Mesenchymal stem cell (in vitro differentiated cells and primary cell): ENCODE data around the gene ZFAND6.

Source experiments
- DNase-seq: peaks from one replicate; pipeline ENCODE4 v3.0.0-alpha.2; 2013
- H2AFZ ChIP-seq: one replicate; pipeline ENCODE4 v1.6.1; 2013; ENCODE audit warnings: low read depth, mild to moderate bottlenecking, control low read depth, inconsistent platforms, low read length, moderate library complexity
- H2AK5ac ChIP-seq: 2 replicates; pipeline ENCODE4 v1.6.1; 2013; ENCODE audit warnings: low read length, moderate library complexity, mild to moderate bottlenecking, inconsistent platforms; ENCODE audit not compliant: severe bottlenecking
- H2BK120ac ChIP-seq: one replicate; pipeline ENCODE4 v1.6.1; 2013; ENCODE audit warnings: low read depth, mild to moderate bottlenecking, inconsistent platforms, low read length, moderate library complexity
- H2BK12ac ChIP-seq, 2 experiments: one replicate each; pipeline ENCODE4 v1.6.1; 2013; ENCODE audit warnings: inconsistent platforms in 2 of 2, low read length in 2 of 2, mild to moderate bottlenecking in 2 of 2, moderate library complexity in 2 of 2, control low read depth in 1 of 2
- H2BK15ac ChIP-seq: one replicate; pipeline ENCODE4 v1.6.1; 2013; ENCODE audit warnings: mild to moderate bottlenecking, low read depth, inconsistent platforms; ENCODE audit not compliant: poor library complexity, severe bottlenecking
- H2BK5ac ChIP-seq: 2 replicates; pipeline ENCODE4 v1.6.1; 2013; ENCODE audit warnings: low read depth, mild to moderate bottlenecking, low read length, control low read depth, inconsistent platforms; ENCODE audit not compliant: poor library complexity, severe bottlenecking
- H3K14ac ChIP-seq, 2 experiments: one replicate each; pipeline ENCODE4 v1.6.1; 2013; ENCODE audit warnings: inconsistent platforms in 2 of 2, low read length in 2 of 2, control low read depth in 1 of 2, mild to moderate bottlenecking in 1 of 2, moderate library complexity in 1 of 2
- H3K18ac ChIP-seq, 2 experiments: one replicate each; pipeline ENCODE4 v1.6.1; 2013; ENCODE audit warnings: inconsistent platforms in 2 of 2, low read length in 2 of 2, control low read depth in 1 of 2, low read depth in 1 of 2, mild to moderate bottlenecking in 1 of 2
- H3K23ac ChIP-seq, 2 experiments: one replicate each; pipeline ENCODE4 v1.6.1; 2013; ENCODE audit warnings: inconsistent platforms in 2 of 2, low read length in 2 of 2, mild to moderate bottlenecking in 2 of 2, moderate library complexity in 2 of 2, control low read depth in 1 of 2
- H3K27ac ChIP-seq: 2 replicates; pipeline ENCODE4 v1.5.1; 2013; ENCODE audit warnings: mild to moderate bottlenecking, moderate library complexity, low read length, control low read depth, inconsistent platforms; ENCODE audit not compliant: poor library complexity, severe bottlenecking
- H3K27me3 ChIP-seq, 2 experiments: 2 replicates each; pipeline versions ENCODE4 v1.6.1 to v1.7.0; 2013; ENCODE audit warnings: low read length in 2 of 2, mild to moderate bottlenecking in 2 of 2, moderate library complexity in 2 of 2, control low read depth in 1 of 2, inconsistent platforms in 1 of 2; ENCODE audit not compliant: control insufficient read depth in 1 of 2, insufficient read depth in 1 of 2
- H3K36me3 ChIP-seq, 2 experiments: 2 replicates each; pipeline versions ENCODE4 v1.6.1 to v1.7.0; 2013; ENCODE audit warnings: low read length in 2 of 2, control low read depth in 1 of 2, inconsistent platforms in 1 of 2, low read depth in 1 of 2, mild to moderate bottlenecking in 1 of 2; ENCODE audit not compliant: insufficient read depth in 2 of 2, control insufficient read depth in 1 of 2
- H3K4ac ChIP-seq, 2 experiments: one replicate each; pipeline ENCODE4 v1.6.1; 2013; ENCODE audit warnings: inconsistent platforms in 2 of 2, low read length in 2 of 2, mild to moderate bottlenecking in 2 of 2, moderate library complexity in 2 of 2, control low read depth in 1 of 2, low read depth in 1 of 2
- H3K4me1 ChIP-seq: 2 replicates; pipeline ENCODE4 v1.6.1; 2013; ENCODE audit warnings: low read depth, low read length, control low read depth; ENCODE audit not compliant: control insufficient read depth, insufficient read depth
- H3K4me2 ChIP-seq: 2 replicates; pipeline ENCODE4 v1.6.1; 2013; ENCODE audit warnings: low read length, mild to moderate bottlenecking, inconsistent platforms; ENCODE audit not compliant: poor library complexity, severe bottlenecking
- H3K4me3 ChIP-seq, 2 experiments: 2 replicates each; pipeline versions ENCODE4 v1.5.1 to v1.7.0; 2013; ENCODE audit warnings: low read length in 2 of 2, mild to moderate bottlenecking in 2 of 2, control low read depth in 1 of 2, low read depth in 1 of 2; ENCODE audit not compliant: insufficient read depth in 1 of 2
- H3K79me1 ChIP-seq: replicated peaks from 2 replicates; pipeline ENCODE4 v1.6.1; 2013; ENCODE audit warnings: mild to moderate bottlenecking, control low read depth, low read length, inconsistent platforms; ENCODE audit not compliant: poor library complexity, severe bottlenecking
- H3K9ac ChIP-seq: 2 replicates; pipeline ENCODE4 v1.7.0; 2013; ENCODE audit warnings: mild to moderate bottlenecking, low read length, moderate library complexity
- H3K9me3 ChIP-seq: 2 replicates; pipeline ENCODE4 v1.7.0; 2013; ENCODE audit warnings: mild to moderate bottlenecking, low read length; ENCODE audit not compliant: control insufficient read depth
- H4K8ac ChIP-seq: one replicate; pipeline ENCODE4 v1.6.1; 2013; ENCODE audit warnings: inconsistent platforms, mild to moderate bottlenecking, low read length, moderate library complexity
- H4K91ac ChIP-seq: one replicate; pipeline ENCODE4 v1.6.1; 2013; ENCODE audit warnings: mild to moderate bottlenecking, low read length, inconsistent platforms
- WGBS: methylation state at CpG from one replicate; pipeline ENCODE4 v1.1.7; 2013; ENCODE audit warnings: mixed read lengths; 5-methylcytosine and 5-hydroxymethylcytosine counted together

ZFAND6 gene

DNA sequence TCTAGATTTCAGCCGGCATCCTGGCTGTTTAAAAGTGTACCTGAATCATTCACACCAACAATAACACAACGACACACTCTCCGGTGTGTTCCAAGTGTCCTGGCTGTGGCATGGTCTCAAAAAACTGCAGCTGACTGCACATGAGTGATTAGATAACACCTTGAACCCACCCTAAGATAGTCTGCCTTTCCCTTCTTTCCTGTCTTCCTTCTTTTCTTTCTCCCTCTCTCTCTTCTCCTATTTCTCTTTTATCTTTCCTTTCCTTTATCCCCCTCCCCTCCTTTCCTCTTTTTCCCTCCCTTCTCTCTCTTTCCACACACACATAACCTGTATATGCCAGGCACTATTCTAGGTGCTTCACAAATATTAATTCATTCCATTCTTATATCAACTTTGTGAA is 92.1 kb downstream of the ZFAND6 start:
- no peak overlapping the region for H4K91ac ChIP-seq
- no peak overlapping the region for H2BK15ac ChIP-seq
- no peaks in the 10 kb centered on the region for H3K27me3 ChIP-seq
- H3K9ac ChIP-seq = peak overlapping the region; percentile 82
- H3K23ac ChIP-seq = no peak overlapping the region
- peaks cover 0 to 3% of the 10 kb centered on the region in 2 experiments for H3K36me3 ChIP-seq
- peaks cover 11% of the 10 kb centered on the region for H3K4me1 ChIP-seq
- no peak overlapping the region for H3K4me3 ChIP-seq
- H2BK120ac ChIP-seq = no peak overlapping the region
- no peak overlapping the region for H2BK12ac ChIP-seq
- no peaks in the 10 kb centered on the region for H3K9me3 ChIP-seq
- no peak overlapping the region for H2AK5ac ChIP-seq
- H3K14ac ChIP-seq = no peak overlapping the region
- no peak overlapping the region for H3K4ac ChIP-seq
- H3K4me2 ChIP-seq = no peak overlapping the region
- no peak overlapping the region for H3K18ac ChIP-seq
- no peak overlapping the region for H4K8ac ChIP-seq
- H3K79me1 ChIP-seq = peaks cover 20% of the 10 kb centered on the region
- H2BK5ac ChIP-seq = no peak overlapping the region
- H2AFZ ChIP-seq = no peak overlapping the region
- DNase-seq = no peak
- 77% methylated on average over 3 of the region's 3 CpGs for WGBS
- H3K27ac ChIP-seq = no peak overlapping the region

DNA sequence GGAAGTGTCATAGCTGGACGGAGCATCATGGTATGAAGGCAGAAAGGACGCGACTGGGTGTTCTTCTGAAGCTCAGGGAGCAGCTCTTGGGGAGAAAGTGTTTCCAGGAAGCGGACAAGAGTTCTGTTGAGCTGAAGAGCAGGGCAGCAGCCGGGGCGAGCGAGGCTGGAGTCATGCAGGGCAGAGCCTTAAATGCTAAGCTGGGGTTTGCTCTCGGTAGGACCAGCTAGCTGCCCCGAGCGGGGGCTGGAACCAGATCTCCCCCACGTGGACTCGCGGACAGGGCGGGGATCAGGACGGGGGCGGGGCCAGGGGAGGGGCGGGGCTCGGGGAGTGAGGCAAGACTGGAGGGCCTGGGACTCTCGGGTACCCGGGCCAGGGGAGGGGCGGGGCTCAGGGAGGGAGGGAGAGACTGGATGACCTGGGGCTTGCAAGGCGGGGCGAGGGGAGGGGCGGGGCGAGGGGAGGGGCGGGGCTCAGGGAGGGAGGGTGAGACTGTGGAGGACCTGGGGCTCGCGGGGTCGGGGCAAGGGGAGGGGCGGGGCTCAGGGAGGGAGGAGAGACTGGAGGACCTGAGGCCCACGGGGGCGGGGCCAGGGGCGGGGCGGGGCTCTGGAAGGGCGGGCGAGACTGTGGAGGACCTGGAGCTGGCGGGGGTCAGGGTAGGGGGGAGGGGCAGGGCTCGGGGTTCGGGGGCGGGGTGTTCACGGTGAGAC is 92.9 kb downstream of the ZFAND6 start:
- Histone ChIP-seq H3K23ac (no peak overlapping the region), H3K14ac (no peak overlapping the region), H2BK12ac (no peak overlapping the region), H3K27me3 (no peaks in the 10 kb centered on the region), H3K9me3 (no peaks in the 10 kb centered on the region), H3K4me2 (peak overlapping the region; percentile 86), H2AFZ (peak overlapping the region; percentile 33), H3K4me3 (peak overlapping the region; percentile 79 to 92), H3K4me1 (peaks cover 12% of the 10 kb centered on the region), H3K27ac (peak overlapping the region; percentile 22), H3K4ac (peak overlapping the region in 1 of 2 experiments; percentile 3), H3K36me3 (peaks cover 0 to 3% of the 10 kb centered on the region in 2 experiments), H4K8ac (no peak overlapping the region), H2AK5ac (no peak overlapping the region), H2BK5ac (no peak overlapping the region), H2BK15ac (no peak overlapping the region), H4K91ac (no peak overlapping the region), H2BK120ac (peak overlapping the region; percentile 50), H3K79me1 (peaks cover 27% of the 10 kb centered on the region), H3K9ac (peak overlapping the region; percentile 82), H3K18ac (peak overlapping the region in 1 of 2 experiments; percentile 63)
- WGBS = 4% methylated on average over 17 of the region's 41 CpGs
- peak; percentile 94 for DNase-seq

DNA sequence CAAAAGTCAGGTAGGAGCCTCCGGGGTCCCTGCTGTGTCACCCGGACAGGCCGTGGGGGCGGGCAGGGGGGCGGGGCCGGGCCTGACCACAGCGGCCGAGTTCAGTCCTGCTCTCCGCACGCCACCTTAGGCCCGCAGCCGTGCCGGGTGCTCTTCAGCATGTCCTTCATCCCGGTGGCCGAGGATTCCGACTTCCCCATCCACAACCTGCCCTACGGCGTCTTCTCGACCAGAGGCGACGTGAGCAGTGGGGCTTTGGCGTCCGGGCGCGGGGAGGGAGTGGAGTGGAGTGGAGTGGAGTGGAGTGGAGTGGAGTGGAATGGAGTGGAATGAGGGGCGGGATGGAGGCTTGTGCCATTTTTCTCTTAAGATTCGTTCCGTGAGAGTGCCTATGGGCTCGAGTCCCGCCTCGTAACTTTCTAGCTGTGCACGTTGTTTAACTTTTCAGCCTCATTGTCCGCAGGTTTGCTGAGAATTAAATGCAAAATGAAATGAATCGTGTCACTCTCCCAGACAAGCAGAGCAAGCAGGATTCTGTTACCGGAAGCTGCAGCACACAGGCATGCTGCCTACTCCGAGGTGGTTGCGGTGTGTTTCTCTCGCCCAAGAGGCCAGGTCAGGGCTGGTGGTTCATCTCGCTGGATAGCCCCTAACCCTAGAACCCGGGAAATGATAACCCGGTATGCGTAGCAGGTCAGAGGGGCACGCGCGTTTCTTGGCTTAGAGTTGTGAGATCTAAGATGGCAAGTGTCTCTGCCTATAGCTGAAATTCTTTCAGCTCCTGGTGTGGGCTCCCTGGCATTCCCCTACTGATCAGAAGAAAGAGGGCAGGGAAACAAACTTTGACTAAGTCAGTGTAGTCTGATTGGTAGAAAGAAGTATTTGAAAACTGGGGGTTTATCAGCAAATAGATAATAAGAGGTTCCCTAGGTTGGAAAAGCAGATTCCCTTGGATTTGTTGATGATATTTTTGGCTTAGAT is 93.7 kb downstream of the ZFAND6 start, which contains the start of gene FAH:
Gene FAH (plus strand): TSS at position 104 of the 981 bp plus-strand sequence. CDS start 56 bp downstream, at position 160.
- Histone ChIP-seq H2BK120ac (peak within 1 kb of the TSS; percentile 50), H2BK12ac (peak within 1 kb of the TSS; percentile 90), H3K23ac (peak within 1 kb of the TSS in 1 of 2 experiments; percentile 57), H3K9me3 (no peaks in the 10 kb centered on the region), H3K4me1 (peaks cover 12% of the 10 kb centered on the region), H2AK5ac (peak within 1 kb of the TSS; percentile 72), H3K9ac (peak within 1 kb of the TSS; percentile 89), H3K4me2 (peak within 1 kb of the TSS; percentile 86), H3K27me3 (no peaks in the 10 kb centered on the region), H3K4me3 (peak within 1 kb of the TSS; percentile 79 to 92), H2BK15ac (peak within 1 kb of the TSS; percentile 31), H3K79me1 (peaks cover 33% of the 10 kb centered on the region), H3K27ac (peak within 1 kb of the TSS; percentile 91), H2AFZ (peak within 1 kb of the TSS; percentile 72), H3K4ac (peak within 1 kb of the TSS; percentile 32 to 69), H2BK5ac (peak within 1 kb of the TSS; percentile 59), H4K8ac (peak within 1 kb of the TSS; percentile 76), H4K91ac (peak within 1 kb of the TSS; percentile 76), H3K36me3 (peaks cover 4 to 5% of the 10 kb centered on the region in 2 experiments), H3K18ac (peak within 1 kb of the TSS; percentile 85 to 93), H3K14ac (peak within 1 kb of the TSS in 1 of 2 experiments; percentile 95)
- peak; percentile 85 for DNase-seq
- WGBS = 4% methylated on average over 41 of the region's 45 CpGs
